GF-D8 (cell line): ENCODE results near the gene NBEA.

Source experiments
- DNase-seq: peaks from one replicate; lab custom pipeline; 2025; lab: John Stamatoyannopoulos, UW

NBEA gene

DNA sequence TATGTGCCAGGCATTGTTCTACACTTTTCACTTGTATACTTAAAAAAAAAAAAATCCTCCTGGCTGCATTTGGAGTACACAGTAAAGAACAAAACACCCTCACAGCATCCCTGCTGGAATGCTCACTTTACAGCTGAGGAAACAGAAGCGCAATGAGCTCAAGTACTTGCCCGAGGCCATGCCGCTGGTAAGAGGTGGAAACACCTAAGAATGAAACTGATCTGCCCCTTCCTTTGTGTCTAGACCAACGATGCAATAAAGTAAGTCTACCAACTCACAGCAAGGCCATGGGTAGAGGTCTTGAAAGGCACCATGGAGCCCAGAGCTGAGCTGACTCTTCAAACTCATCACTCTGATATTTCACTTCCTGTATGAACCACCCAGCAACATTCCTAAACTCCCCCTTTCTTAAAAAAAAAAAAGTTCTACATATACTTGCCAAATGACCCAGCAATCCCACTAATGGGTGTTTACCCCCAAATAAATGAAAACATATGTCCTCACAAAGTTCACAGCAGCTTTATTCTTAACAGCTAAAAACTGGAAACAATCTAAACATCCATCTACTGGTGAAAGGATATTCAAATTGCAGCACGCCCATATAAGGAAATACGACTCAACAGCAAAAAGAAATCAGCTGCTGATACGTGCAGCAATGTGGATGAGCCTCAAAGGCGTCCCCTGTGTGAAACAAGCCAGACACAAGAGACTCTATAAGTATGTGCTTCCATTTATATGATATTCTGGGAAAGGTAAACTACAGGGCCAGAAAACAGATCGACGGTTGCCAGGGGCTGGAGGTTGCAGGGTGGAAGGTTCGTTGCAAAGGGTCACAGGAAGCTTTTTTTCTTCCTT lies 771.1 kb downstream of the NBEA start:
- DNase-seq = no peak

- DNase-seq = no peak
Measured at GRCh38 chr13:35714121-35714520, 772.1 kb downstream of the NBEA start.

DNA sequence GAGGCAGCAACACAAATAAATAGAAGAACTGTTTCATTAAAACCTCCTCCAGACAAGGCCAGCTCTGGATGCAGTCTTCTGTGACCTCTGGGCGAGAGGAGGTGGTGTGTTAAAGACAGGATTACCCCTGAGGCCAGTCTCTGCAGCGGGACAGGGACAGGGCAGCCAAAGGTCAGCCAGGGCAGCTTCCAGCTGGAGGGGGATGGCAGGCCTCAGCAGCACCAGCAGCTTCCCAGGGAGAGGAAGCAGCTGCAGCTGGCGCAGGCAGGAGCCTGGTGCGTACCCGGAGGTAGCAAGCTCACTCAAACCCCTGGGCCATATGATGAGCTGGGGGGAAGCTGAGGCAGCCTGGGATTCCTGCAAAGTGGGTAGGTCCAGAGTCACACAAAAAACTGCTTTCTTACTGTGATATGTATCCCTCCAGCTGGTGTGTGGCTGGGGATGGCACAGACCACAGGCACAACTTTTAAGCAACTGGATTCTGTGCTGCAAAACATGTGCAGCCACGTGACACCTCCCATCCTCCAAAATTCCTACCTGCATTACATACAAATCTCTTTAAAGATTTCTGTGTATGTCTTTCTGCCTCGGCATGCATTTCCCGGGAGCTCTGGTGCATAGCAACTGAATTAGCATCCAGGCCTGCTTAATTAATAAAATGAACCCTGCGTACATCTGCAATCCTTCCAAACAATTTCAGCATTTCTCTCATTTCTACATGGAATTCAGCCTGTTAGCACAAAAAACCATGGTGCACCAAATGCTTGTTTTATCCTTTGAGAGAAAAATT lies 772.7 kb downstream of the NBEA start:
- DNase-seq = no peak

DNA sequence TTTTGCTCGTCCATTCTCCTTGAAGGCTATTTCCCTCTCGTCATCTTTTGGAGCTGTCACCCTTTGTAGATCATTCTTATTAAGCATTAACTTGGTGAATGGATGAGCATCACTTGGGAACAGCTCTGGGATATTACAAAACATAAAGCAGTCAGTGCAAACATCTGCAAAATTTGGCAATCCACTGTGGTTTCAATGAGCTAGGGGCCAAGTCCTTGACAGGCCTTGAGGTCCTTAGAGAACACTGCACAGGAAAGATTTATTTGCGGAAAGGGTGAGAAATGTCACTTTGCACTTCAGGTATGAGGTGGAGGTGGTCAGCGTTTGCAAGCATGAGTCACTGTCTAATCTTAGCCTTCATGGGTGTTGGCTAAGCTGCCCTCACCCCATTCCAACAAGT lies 774.1 kb downstream of the NBEA start:
- peak; percentile 20 for DNase-seq

DNA sequence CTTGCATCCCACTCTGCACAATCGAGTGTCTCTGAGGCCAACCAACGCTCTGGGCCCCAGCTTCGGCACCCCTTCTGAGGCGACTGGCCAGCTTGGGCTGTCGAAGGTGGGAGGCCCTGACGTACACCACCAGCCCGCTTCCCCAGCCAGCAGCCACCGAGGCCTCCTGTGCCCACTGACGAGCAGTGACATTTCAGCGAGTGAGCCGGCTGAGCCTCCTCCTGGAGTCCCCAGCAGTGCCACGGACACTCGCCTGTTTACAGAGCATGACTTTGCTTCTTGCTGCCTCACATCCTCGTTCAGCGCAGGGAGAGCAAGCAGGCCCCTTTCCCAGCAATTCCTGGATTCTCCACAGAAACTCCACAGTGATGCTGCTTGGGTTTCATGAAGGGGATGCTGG lies 774.7 kb downstream of the NBEA start:
- DNase-seq = no peak

- no peak for DNase-seq
Measured at GRCh38 chr13:35718084-35718483, 776.0 kb downstream of the NBEA start.

DNA sequence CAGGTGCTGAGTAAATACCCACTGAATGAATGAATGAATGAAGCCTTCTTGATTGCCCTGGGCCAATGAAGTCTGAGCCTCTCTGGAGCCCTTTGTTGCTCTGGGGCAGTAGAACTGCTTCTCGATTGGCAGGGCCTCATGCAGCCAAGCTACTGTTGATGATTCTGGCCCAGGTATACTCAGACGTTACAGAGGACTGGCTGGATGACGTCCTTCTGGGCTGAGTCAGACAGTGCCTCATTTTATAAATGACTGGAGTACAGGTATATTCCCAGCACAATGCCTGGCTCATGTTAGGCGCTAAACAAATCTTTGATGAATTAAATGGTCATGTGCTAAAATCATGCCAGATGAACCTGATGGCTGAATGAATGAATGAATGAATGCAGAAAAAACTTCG lies 778.2 kb downstream of the NBEA start:
- no peak for DNase-seq

DNA sequence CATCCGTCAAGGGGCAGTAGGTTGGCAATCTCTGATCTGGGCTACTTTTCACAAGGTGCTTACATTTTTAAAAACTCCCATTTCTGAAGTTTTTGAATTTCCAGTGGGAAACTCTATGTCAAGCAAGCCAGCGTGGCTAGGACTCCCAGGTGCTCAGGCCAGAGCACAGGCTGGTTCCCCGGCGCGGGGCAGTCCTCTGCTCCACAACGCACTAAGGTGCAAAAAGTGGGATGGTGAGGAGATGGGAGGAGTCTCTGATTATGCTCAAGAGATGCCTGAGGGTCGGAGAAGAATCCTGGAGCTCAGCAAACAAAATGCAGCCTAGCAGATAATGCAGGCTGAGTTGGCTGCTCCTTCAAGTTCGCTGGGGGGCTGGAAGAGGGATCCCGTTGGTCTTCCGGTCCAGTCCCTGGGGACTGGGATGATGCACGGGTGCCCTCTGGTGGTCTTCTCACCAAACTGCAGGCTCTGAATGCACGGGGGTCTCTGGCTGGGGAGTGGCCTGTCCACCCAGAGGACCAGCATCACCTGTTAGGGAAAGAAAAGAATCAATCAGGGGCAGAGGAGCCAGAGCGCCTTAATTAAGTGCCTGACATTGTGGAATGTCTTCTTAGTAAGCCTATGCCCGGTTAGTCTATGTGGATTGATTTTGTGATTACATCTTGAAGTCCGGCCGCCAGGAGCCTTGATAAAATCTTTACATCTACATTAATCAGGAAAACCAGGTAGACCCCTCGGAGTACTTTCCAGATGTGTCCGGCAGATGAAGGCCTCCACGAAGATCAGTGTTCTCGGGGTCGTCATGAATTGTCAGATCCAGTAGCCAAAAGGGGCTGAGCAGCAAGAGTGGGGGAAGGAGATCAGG lies 778.9 kb downstream of the NBEA start:
- no peak for DNase-seq
